ENCODE data around the gene TERT. TPM values are rescaled to one million over a fixed set of nuclear protein-coding genes. Genes with fewer than 3 reads are reported as not detected.
A peak's percentile ranks its signal among the peaks of the same experiment; 100 is the strongest.

The TERT gene
- total and polyA plus RNA-seq, 10 of the 15 experiments (the other 5 are each of a cell fraction or from before 2014, with no cell fraction given) = 0.08 to 21.5 (median 5.0) TPM

- TF ChIP-seq NFIC (IDR thresholded peaks at IDR 0.05; ENCODE audit: low read depth, low read length) = peak; percentile 100
- peak; percentile 56 for TF ChIP-seq CREM (IDR thresholded peaks at IDR 0.05; ENCODE audit: low read depth)
- TF ChIP-seq, protein P1, sequence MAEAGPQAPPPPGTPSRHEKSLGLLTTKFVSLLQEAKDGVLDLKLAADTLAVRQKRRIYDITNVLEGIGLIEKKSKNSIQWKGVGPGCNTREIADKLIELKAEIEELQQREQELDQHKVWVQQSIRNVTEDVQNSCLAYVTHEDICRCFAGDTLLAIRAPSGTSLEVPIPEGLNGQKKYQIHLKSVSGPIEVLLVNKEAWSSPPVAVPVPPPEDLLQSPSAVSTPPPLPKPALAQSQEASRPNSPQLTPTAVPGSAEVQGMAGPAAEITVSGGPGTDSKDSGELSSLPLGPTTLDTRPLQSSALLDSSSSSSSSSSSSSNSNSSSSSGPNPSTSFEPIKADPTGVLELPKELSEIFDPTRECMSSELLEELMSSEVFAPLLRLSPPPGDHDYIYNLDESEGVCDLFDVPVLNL (IDR thresholded peaks at IDR 0.05; ENCODE audit: low read depth, low read length) = no peak
- TF ChIP-seq IRF4 (IDR thresholded peaks at IDR 0.05; ENCODE audit: low read depth, low read length) = peak; percentile 50; the same call in 1 of the 2 replicates
- TF ChIP-seq LARP7 (IDR thresholded peaks at IDR 0.05) = 0 out of 2 replicates have a peak, but pooled peaks have one; percentile 25
- peak; percentile 41; the same call in 1 of the 2 replicates for TF ChIP-seq NFYB (IDR thresholded peaks at IDR 0.05; ENCODE audit: insufficient read depth, low read depth, low read length)
- peak; percentile 99 for TF ChIP-seq RUNX3 (IDR thresholded peaks at IDR 0.05; ENCODE audit: low read length)
- no peak for TF ChIP-seq ZNF622 (IDR thresholded peaks at IDR 0.05)
- peak; percentile 81 for TF ChIP-seq MEF2B (IDR thresholded peaks at IDR 0.05; ENCODE audit: partially characterized antibody, poor library complexity, severe bottlenecking)
- TF ChIP-seq, protein P2, sequence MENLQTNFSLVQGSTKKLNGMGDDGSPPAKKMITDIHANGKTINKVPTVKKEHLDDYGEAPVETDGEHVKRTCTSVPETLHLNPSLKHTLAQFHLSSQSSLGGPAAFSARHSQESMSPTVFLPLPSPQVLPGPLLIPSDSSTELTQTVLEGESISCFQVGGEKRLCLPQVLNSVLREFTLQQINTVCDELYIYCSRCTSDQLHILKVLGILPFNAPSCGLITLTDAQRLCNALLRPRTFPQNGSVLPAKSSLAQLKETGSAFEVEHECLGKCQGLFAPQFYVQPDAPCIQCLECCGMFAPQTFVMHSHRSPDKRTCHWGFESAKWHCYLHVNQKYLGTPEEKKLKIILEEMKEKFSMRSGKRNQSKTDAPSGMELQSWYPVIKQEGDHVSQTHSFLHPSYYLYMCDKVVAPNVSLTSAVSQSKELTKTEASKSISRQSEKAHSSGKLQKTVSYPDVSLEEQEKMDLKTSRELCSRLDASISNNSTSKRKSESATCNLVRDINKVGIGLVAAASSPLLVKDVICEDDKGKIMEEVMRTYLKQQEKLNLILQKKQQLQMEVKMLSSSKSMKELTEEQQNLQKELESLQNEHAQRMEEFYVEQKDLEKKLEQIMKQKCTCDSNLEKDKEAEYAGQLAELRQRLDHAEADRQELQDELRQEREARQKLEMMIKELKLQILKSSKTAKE (IDR thresholded peaks at IDR 0.05; ENCODE audit: low read depth, poor library complexity, severe bottlenecking) = peak; percentile 85
- peak; percentile 93 for TF ChIP-seq FOXM1 (IDR thresholded peaks at IDR 0.05; ENCODE audit: low read depth, low read length)
- no peak for TF ChIP-seq RFX5 (IDR thresholded peaks at IDR 0.05; ENCODE audit: low read depth, low read length)
- TF ChIP-seq EP300 (IDR thresholded peaks at IDR 0.05; ENCODE audit: borderline replicate concordance in 1 of 2, control insufficient read depth in 1 of 2, low read depth in 2 of 2, low read length in 2 of 2) = peak in 1 of 2 experiments; percentile 85; a peak in 2 of 4 replicates
- TF ChIP-seq POLR2AphosphoS5 (IDR thresholded peaks at IDR 0.05; ENCODE audit: low read length) = 0 out of 2 replicates have a peak, but pooled peaks have one; percentile 20
- TF ChIP-seq PAX5 (IDR thresholded peaks at IDR 0.05; ENCODE audit: borderline replicate concordance, low read depth, low read length) = peak; percentile 93; the same call in 1 of the 2 replicates
- TF ChIP-seq NFXL1 (IDR thresholded peaks at IDR 0.05; ENCODE audit: borderline replicate concordance) = no peak
- no peak for TF ChIP-seq BRCA1 (IDR thresholded peaks at IDR 0.05; ENCODE audit: low read depth, low read length)
- peak; percentile 77; the same call in 1 of the 2 replicates for TF ChIP-seq MAX (IDR thresholded peaks at IDR 0.05; ENCODE audit: low read depth, low read length)
- TF ChIP-seq, protein P3, sequence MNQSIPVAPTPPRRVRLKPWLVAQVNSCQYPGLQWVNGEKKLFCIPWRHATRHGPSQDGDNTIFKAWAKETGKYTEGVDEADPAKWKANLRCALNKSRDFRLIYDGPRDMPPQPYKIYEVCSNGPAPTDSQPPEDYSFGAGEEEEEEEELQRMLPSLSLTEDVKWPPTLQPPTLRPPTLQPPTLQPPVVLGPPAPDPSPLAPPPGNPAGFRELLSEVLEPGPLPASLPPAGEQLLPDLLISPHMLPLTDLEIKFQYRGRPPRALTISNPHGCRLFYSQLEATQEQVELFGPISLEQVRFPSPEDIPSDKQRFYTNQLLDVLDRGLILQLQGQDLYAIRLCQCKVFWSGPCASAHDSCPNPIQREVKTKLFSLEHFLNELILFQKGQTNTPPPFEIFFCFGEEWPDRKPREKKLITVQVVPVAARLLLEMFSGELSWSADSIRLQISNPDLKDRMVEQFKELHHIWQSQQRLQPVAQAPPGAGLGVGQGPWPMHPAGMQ (IDR thresholded peaks at IDR 0.05; ENCODE audit: borderline replicate concordance) = no peak
- TF ChIP-seq POLR2A (IDR thresholded peaks at IDR 0.05; ENCODE audit: low read depth, low read length) = peak; percentile 53; the same call in 1 of the 2 replicates
- TF ChIP-seq ZNF217 (IDR thresholded peaks at IDR 0.05) = no peak
- TF ChIP-seq CEBPB (IDR thresholded peaks at IDR 0.05; ENCODE audit: borderline replicate concordance in 1 of 2, low read depth in 2 of 2, low read length in 2 of 2) = peak in 1 of 2 experiments; percentile 88; a peak in 1 of 4 replicates
- TF ChIP-seq CHD1 (IDR thresholded peaks at IDR 0.05; ENCODE audit: low read depth, low read length) = peak; percentile 23; the same call in 1 of the 2 replicates
- TF ChIP-seq SP1 (IDR thresholded peaks at IDR 0.05; ENCODE audit: low read depth, low read length) = no peak
- TF ChIP-seq BACH1 (IDR thresholded peaks at IDR 0.05; ENCODE audit: borderline replicate concordance) = no peak
- no peak for TF ChIP-seq SMARCA5 (IDR thresholded peaks at IDR 0.05)
- no peak for TF ChIP-seq KLF5 (IDR thresholded peaks at IDR 0.05; ENCODE audit: partially characterized antibody)
- TF ChIP-seq CHD4 (IDR thresholded peaks at IDR 0.05) = no peak
Observed at GRCh38 chr5:1312993-1313833, 18.3 kb upstream of the TERT start (continued).
